DND-41 (cell line): ENCODE data around the gene RNF223.

Source experiments
- EZH2 ChIP-seq: IDR thresholded peaks from 3 replicates; pipeline ENCODE4 v1.6.1; 2012; ENCODE audit warnings: borderline replicate concordance, low read depth, mild to moderate bottlenecking, moderate library complexity, low read length, inconsistent platforms; ENCODE audit not compliant: severe bottlenecking
- TF ChIP-seq, protein P1 (sequence below): IDR thresholded peaks from 2 replicates; pipeline ENCODE4 v1.5.1; 2012; ENCODE audit warnings: borderline replicate concordance, low read length, moderate library complexity, mild to moderate bottlenecking; ENCODE audit not compliant: poor library complexity, severe bottlenecking; ENCODE audit errors: extremely low read depth

DNA sequence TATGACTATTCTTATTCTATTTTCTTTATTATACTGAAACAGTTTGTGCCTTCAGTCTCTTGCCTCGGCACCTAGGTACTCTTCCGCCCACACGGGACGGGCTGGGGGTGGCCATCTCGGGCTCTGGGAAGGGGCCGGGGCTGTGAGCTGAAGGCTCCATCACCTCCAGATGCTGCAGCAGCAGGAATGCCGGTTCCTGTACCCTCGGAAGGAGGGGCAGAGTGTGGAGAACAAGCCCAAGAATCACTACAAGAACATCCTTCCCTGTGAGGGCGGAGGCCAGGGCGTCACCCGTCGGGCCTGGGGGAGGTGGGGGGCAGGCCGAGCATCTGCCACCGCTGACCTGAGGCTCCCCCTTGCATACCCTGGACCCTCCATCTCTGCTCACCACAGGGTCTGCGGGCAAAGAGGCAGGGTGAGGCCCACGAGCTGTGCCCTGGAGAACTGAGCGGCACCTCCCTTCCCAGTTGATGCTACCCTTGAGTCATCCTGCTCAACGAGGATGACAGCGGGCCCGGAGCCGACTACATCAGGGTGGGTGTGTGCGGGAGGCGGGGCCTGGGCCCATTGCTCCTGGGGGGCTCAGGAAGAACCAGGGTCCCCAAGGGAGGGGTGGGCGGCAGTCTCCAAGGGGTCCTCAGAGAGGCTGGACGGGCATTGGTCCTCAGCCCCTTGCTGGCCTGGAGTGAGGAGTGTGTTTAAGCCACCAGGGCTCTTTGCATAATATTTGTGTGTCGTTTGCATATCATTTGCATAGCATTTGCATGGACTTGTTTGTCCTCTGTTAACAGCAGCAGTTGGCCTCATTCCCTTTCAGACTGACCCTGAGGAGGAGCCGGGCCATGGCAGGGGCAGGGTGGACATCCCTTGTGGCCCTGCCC is 7.5 kb downstream of the RNF223 start:
- TF ChIP-seq, protein P1, sequence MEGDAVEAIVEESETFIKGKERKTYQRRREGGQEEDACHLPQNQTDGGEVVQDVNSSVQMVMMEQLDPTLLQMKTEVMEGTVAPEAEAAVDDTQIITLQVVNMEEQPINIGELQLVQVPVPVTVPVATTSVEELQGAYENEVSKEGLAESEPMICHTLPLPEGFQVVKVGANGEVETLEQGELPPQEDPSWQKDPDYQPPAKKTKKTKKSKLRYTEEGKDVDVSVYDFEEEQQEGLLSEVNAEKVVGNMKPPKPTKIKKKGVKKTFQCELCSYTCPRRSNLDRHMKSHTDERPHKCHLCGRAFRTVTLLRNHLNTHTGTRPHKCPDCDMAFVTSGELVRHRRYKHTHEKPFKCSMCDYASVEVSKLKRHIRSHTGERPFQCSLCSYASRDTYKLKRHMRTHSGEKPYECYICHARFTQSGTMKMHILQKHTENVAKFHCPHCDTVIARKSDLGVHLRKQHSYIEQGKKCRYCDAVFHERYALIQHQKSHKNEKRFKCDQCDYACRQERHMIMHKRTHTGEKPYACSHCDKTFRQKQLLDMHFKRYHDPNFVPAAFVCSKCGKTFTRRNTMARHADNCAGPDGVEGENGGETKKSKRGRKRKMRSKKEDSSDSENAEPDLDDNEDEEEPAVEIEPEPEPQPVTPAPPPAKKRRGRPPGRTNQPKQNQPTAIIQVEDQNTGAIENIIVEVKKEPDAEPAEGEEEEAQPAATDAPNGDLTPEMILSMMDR, result no peak
- no peak for TF ChIP-seq EZH2
